AG09309 (cell line): ENCODE results near the gene UNC119.

Source experiments
- DNase-seq: peaks from one replicate; pipeline ENCODE4 v3.0.0-alpha.2; 2010; ENCODE audit warnings: low read depth
- H3K4me3 ChIP-seq: 2 replicates; pipeline ENCODE4 v1.5.1; 2011; ENCODE audit warnings: mild to moderate bottlenecking, low read depth, low read length, moderate library complexity; ENCODE audit not compliant: control insufficient read depth
- CTCF ChIP-seq: IDR thresholded peaks from 2 replicates; pipeline ENCODE4 v1.5.1; 2011; ENCODE audit warnings: mild to moderate bottlenecking, low read depth, low read length, inconsistent platforms; ENCODE audit not compliant: insufficient read depth, control insufficient read depth; ENCODE audit errors: missing control alignments

UNC119 gene

DNA sequence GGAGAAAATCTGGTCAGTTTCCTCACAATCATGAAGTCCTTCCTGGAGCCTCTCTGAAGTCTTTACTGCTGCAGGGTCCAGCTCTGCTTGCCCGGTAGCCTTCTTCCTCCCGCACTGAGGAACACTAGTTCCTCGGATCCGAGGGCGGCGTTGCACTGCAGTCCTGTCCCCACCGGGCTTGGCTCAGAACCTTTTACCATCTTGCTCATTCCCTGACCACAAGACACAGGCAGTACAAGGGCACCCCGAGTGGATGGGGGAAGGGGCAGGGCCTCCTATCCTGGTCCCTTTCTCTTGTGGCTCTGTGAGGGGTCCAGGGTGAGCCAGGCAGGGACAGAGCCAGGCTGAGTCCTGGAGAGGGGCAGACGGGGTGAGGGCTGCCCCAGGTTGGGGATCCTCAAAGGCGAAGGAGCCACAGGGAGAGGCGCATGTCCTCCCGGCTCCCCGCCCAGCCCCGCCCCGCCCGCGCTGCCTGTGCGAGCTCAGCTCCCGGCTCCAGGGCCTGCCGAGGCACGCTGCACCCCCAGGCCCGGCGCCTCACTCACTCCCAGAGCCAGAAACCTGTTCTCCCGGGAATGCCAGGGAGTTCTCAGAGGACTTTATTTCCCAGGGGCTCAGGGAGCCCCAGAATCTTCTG, 44.7 kb downstream of the UNC119 start:
- no peak for TF ChIP-seq CTCF
- DNase-seq, result no peak
- no peak overlapping the region for H3K4me3 ChIP-seq

- no peak for TF ChIP-seq CTCF
- DNase-seq, result no peak
- H3K4me3 ChIP-seq, result no peak overlapping the region
These were observed 45.5 kb downstream of the UNC119 start for GRCh38 chr17:28506763-28507487.

DNA sequence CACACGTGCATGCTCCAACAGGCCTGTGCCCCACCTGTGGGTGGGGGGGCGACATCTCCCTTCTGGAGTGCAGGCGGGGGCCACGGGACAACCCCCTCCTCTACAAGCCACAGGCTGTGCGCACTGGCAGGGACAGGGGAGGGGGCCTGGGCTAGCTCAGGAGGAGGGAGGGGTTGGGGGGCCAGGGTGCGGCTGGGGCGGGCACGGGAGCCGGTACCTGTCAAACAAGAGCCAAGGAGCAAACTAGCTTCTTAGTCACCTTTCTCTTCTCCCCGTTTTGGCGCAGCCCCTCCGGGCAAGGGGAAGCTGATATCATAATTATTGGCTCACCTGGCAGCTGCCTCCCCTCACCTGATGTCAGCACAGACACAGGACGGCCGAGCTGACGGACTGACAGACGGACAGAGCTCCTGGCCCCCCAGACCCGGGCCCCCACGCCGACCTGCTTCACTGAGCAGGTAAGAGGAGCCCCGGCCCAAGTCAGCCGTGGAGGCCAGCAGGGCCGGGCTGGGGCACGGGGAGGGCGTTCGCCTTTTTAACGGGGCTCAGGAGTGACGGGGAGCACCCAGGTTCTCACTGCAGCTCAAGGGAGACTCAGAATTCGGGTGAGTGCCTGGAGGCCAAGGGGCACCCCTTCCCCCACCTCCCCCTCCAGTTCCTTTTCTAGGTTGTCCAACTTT, 46.3 kb downstream of the UNC119 start, which contains the start of gene FOXN1:
FOXN1 (plus strand) TSS at position 363 of the 680 bp plus-strand sequence. CDS start 17,622 bp downstream, outside the sequence.
- DNase-seq, result no peak
- no peak for TF ChIP-seq CTCF

DNA sequence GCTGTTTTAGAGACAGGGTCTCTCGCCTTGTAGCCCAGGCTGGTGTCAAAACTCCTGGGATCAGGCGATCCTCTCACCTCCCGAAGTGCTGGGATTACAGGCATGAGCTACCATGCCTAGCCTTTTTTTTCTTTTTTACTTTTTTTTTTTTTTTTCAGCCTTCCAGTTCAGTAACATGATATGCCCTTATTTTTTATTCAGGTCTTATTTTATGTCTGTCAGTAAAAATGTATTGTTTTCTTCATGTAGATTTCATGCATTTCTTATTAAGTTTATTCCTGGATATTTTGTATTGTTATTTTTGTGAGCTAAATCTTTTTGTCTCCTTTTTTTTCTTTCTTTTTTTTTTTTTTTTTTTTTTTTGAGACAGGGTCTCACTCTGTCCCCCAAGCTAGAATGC, 49.0 kb downstream of the UNC119 start:
- H3K4me3 ChIP-seq, result no peak overlapping the region
- DNase-seq, result no peak
- no peak for TF ChIP-seq CTCF

More for the DNA sequence above, 46.3 kb downstream of the UNC119 start, which contains the start of gene FOXN1:
- H3K4me3 ChIP-seq, result no peak within 1 kb of the TSS

DNA sequence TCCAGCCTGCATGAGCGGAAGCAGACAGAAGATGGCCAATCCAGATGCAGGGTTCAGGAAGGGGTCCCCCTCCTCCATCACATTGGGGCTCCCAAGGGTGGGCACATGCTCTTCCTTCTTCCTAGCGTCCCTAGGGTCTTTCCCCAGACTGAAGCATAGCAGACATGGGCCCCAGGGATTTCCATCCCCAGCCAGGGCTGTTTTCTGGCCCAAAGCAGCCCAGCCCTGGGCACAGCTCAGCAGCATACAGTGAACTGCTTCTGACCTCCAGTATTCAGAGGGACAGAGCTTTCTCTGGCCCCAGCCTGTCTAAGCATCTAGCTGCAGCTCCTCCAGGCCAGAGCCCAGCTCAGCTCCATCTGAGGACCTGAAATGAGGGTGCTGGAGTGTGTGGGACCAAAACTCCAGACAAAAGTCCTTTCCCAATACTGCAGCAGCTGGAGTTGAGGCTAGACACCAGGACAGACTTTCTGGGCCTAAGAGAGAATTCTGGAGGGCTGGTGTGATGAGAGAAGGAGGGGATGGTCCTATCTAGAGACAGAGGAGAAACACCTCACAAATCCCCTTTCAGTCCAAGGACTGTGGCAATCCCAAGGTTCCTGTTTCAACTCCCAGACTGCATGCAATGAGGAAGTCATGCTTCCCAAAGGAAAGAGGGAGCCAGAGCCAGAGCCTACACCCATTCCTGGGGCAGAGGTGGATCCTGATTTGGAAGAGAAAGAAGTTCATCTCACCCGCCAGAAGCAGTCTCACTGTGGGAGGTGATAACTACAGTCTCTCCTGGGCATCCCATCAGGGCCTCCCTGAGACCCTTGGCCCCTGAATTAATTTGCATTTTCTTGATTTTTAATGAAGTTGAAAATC, 50.8 kb downstream of the UNC119 start:
- no peak overlapping the region for H3K4me3 ChIP-seq
- TF ChIP-seq CTCF, result no peak

More for the DNA sequence above, 50.8 kb downstream of the UNC119 start:
- no peak for DNase-seq
